ENCODE measurements around the gene FGFR3. TPM values are rescaled to one million over a fixed set of nuclear protein-coding genes. Genes with fewer than 3 reads are reported as not detected.

Gene FGFR3
- total and polyA plus RNA-seq, 9 of the 15 experiments (the other 6 are each of a cell fraction or from before 2014, with no cell fraction given), result 1.2 to 60.4 (median 12.7) TPM

DNA sequence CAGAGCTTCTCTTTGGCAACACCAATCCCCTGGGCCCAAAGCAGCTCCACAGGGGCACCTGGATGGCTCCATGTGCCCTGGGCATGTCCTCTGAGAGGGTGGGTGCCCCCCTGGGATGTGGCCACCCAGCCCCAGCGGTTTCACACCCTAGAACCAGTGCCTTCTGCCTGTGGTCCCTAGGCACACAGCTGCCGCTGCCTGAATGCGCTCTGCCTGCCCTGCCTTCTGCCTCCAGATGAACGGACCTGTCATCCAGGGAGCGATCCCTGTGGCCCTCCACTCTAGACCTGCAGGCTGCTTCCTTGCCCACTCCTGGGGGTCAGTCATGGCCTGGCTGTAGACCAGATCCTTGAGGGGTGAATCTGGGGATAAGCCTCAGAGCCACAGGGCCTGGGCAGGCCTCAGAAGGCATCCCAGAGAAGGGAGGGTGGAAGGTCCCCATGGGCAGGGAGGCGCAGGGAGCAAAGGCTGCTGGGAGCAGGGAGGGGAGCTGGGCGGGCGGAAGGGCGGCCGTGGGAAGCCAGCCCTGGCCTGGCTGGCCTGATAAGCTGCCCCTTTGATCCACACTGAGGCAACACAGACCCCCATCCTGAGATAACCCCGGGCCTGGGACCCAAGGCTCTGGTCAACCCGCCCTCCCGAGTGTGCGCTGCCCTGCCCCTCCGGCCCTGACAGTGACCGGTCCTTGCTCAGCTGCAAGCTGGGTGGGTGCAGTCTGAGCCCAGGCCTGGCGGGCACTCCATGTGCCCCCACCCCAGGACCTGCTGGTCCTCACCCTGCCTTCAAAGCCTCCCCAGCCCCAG lies 8.1 kb upstream of the FGFR3 start (continued):
- TF ChIP-seq RFX1 (IDR thresholded peaks at IDR 0.05), result no peak
- TF ChIP-seq DDX20 (tag; IDR thresholded peaks at IDR 0.05; ENCODE audit: low read depth), result no peak
- TF ChIP-seq, protein P1, sequence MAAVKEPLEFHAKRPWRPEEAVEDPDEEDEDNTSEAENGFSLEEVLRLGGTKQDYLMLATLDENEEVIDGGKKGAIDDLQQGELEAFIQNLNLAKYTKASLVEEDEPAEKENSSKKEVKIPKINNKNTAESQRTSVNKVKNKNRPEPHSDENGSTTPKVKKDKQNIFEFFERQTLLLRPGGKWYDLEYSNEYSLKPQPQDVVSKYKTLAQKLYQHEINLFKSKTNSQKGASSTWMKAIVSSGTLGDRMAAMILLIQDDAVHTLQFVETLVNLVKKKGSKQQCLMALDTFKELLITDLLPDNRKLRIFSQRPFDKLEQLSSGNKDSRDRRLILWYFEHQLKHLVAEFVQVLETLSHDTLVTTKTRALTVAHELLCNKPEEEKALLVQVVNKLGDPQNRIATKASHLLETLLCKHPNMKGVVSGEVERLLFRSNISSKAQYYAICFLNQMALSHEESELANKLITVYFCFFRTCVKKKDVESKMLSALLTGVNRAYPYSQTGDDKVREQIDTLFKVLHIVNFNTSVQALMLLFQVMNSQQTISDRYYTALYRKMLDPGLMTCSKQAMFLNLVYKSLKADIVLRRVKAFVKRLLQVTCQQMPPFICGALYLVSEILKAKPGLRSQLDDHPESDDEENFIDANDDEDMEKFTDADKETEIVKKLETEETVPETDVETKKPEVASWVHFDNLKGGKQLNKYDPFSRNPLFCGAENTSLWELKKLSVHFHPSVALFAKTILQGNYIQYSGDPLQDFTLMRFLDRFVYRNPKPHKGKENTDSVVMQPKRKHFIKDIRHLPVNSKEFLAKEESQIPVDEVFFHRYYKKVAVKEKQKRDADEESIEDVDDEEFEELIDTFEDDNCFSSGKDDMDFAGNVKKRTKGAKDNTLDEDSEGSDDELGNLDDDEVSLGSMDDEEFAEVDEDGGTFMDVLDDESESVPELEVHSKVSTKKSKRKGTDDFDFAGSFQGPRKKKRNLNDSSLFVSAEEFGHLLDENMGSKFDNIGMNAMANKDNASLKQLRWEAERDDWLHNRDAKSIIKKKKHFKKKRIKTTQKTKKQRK (IDR thresholded peaks at IDR 0.05; ENCODE audit: borderline replicate concordance, low read depth, low read length), result no peak
- TF ChIP-seq KDM1A (IDR thresholded peaks at IDR 0.05), result peak; percentile 46 to 79; a peak in 3 of 4 replicates
- TF ChIP-seq, protein P2, sequence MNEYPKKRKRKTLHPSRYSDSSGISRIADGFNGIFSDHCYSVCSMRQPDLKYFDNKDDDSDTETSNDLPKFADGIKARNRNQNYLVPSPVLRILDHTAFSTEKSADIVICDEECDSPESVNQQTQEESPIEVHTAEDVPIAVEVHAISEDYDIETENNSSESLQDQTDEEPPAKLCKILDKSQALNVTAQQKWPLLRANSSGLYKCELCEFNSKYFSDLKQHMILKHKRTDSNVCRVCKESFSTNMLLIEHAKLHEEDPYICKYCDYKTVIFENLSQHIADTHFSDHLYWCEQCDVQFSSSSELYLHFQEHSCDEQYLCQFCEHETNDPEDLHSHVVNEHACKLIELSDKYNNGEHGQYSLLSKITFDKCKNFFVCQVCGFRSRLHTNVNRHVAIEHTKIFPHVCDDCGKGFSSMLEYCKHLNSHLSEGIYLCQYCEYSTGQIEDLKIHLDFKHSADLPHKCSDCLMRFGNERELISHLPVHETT (CRISPR knock-in tag; conservative IDR thresholded peaks at IDR 0.05 in 1 of 2, IDR thresholded peaks at IDR 0.05 in 1 of 2), result peak in 1 of 2 experiments; percentile 50; a peak in 1 of 4 replicates
- TF ChIP-seq EZH2 (IDR thresholded peaks at IDR 0.05; ENCODE audit: borderline replicate concordance, low read depth, low read length), result no peak
- no peak for TF ChIP-seq HDAC8 (tag; IDR thresholded peaks at IDR 0.05)
- peak in 1 of 2 experiments; percentile 61; a peak in 2 of 4 replicates for TF ChIP-seq HDAC1 (IDR thresholded peaks at IDR 0.05)
- TF ChIP-seq PTBP1 (IDR thresholded peaks at IDR 0.05; ENCODE audit: low read depth, low read length), result no peak
- peak; percentile 74; the same call in 1 of the 2 replicates for TF ChIP-seq RUNX1 (IDR thresholded peaks at IDR 0.05; ENCODE audit: low read depth)
- no peak for TF ChIP-seq TAF1 (IDR thresholded peaks at IDR 0.05; ENCODE audit: control insufficient read depth, extremely low read depth, insufficient read depth, low read length, severe bottlenecking)
- TF ChIP-seq TEAD2 (tag; IDR thresholded peaks at IDR 0.05), result no peak
- TF ChIP-seq MEF2A (IDR thresholded peaks at IDR 0.05; ENCODE audit: control insufficient read depth, low read depth, low read length), result no peak
- no peak for TF ChIP-seq CBX5 (IDR thresholded peaks at IDR 0.05; ENCODE audit: borderline replicate concordance, low read depth)
- TF ChIP-seq ILK (tag; IDR thresholded peaks at IDR 0.05; ENCODE audit: borderline replicate concordance, low read depth), result no peak
- no peak for TF ChIP-seq PYGO2 (tag; IDR thresholded peaks at IDR 0.05)
- peak; percentile 90 for TF ChIP-seq RNF2 (IDR thresholded peaks at IDR 0.05)
- TF ChIP-seq, protein P3, sequence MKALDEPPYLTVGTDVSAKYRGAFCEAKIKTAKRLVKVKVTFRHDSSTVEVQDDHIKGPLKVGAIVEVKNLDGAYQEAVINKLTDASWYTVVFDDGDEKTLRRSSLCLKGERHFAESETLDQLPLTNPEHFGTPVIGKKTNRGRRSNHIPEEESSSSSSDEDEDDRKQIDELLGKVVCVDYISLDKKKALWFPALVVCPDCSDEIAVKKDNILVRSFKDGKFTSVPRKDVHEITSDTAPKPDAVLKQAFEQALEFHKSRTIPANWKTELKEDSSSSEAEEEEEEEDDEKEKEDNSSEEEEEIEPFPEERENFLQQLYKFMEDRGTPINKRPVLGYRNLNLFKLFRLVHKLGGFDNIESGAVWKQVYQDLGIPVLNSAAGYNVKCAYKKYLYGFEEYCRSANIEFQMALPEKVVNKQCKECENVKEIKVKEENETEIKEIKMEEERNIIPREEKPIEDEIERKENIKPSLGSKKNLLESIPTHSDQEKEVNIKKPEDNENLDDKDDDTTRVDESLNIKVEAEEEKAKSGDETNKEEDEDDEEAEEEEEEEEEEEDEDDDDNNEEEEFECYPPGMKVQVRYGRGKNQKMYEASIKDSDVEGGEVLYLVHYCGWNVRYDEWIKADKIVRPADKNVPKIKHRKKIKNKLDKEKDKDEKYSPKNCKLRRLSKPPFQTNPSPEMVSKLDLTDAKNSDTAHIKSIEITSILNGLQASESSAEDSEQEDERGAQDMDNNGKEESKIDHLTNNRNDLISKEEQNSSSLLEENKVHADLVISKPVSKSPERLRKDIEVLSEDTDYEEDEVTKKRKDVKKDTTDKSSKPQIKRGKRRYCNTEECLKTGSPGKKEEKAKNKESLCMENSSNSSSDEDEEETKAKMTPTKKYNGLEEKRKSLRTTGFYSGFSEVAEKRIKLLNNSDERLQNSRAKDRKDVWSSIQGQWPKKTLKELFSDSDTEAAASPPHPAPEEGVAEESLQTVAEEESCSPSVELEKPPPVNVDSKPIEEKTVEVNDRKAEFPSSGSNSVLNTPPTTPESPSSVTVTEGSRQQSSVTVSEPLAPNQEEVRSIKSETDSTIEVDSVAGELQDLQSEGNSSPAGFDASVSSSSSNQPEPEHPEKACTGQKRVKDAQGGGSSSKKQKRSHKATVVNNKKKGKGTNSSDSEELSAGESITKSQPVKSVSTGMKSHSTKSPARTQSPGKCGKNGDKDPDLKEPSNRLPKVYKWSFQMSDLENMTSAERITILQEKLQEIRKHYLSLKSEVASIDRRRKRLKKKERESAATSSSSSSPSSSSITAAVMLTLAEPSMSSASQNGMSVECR (CRISPR knock-in tag; IDR thresholded peaks at IDR 0.05), result 0 out of 2 replicates have a peak, but pooled peaks have one; percentile 13
